GM18519 (cell line): ENCODE measurements around the gene POMC.
A peak's percentile ranks its signal among the peaks of the same experiment; 100 is the strongest.
"Not testable (repeated sequence)": the region's sequence is repeated elsewhere in the genome, so short reads cannot be mapped to it uniquely, and the experiment has no call there.

Source experiments
- ATAC-seq: cut with Tn5 transposase; IDR thresholded peaks from one replicate; pipeline ENCODE4 v1.9.1; 2021; ENCODE audit warnings: mild to moderate bottlenecking, moderate library complexity; ENCODE audit not compliant: unreplicated experiment, low FRiP score

POMC gene

GRCh38 chr2:25177211-25177611, 8.8 kb upstream of the POMC start:
- ATAC-seq, result no peak

- no peak for ATAC-seq
These were observed 8.3 kb upstream of the POMC start for GRCh38 chr2:25176541-25177181.

- ATAC-seq, result no peak
These were observed 7.8 kb upstream of the POMC start for GRCh38 chr2:25176138-25176537.

GRCh38 chr2:25174192-25174861, 5.9 kb upstream of the POMC start:
- ATAC-seq, result no peak

GRCh38 chr2:25173719-25174118, 5.3 kb upstream of the POMC start:
- no peak for ATAC-seq

- ATAC-seq, result no peak
These were observed 2.5 kb upstream of the POMC start for GRCh38 chr2:25170888-25171287.

- no peak for ATAC-seq
These were observed 692 bp upstream of the POMC start for GRCh38 chr2:25169073-25169470.

- ATAC-seq, result peak; percentile 73
These were observed 2.1 kb downstream of the POMC start for GRCh38 chr2:25165992-25166875.

GRCh38 chr2:25164561-25164960, 3.8 kb downstream of the POMC start:
- ATAC-seq, result no peak

GRCh38 chr2:25162061-25162460, 6.3 kb downstream of the POMC start:
- not testable (repeated sequence) for ATAC-seq

GRCh38 chr2:25161055-25161781, 7.2 kb downstream of the POMC start:
- no peak for ATAC-seq

GRCh38 chr2:25160376-25160775, 8.0 kb downstream of the POMC start:
- no peak for ATAC-seq

GRCh38 chr2:25159949-25160348, 8.4 kb downstream of the POMC start:
- no peak for ATAC-seq

GRCh38 chr2:25158096-25158852, 10.1 kb downstream of the POMC start:
- no peak for ATAC-seq

GRCh38 chr2:25155401-25155800, 13.0 kb downstream of the POMC start:
- no peak for ATAC-seq

- no peak for ATAC-seq
These were observed 16.7 kb downstream of the POMC start for GRCh38 chr2:25151718-25152117.

- ATAC-seq, result not testable (repeated sequence)
These were observed 17.4 kb downstream of the POMC start for GRCh38 chr2:25150993-25151392.

GRCh38 chr2:25149646-25150045, 18.7 kb downstream of the POMC start:
- no peak for ATAC-seq

- ATAC-seq, result no peak
These were observed 21.5 kb downstream of the POMC start for GRCh38 chr2:25146896-25147295.

GRCh38 chr2:25145803-25146202, 22.6 kb downstream of the POMC start:
- ATAC-seq, result no peak
